H7 (cell line): Measurements from ENCODE around the gene C2orf42. TPM values are rescaled to one million over a fixed set of nuclear protein-coding genes. Genes with fewer than 3 reads are reported as not detected.
"Not testable (repeated sequence)": the region's sequence is repeated elsewhere in the genome, so short reads cannot be mapped to it uniquely, and the experiment has no call there.

ENCODE experiments used
- DNase-seq: peaks from one replicate; pipeline ENCODE4 v3.0.0; 2012
- H3K27me3 ChIP-seq: 2 replicates; pipeline ENCODE4 v1.6.0; 2011; ENCODE audit warnings: mild to moderate bottlenecking, low read length; ENCODE audit not compliant: control insufficient read depth, insufficient read depth
- H3K36me3 ChIP-seq: replicated peaks from 2 replicates; pipeline ENCODE4 v1.5.1; 2011; ENCODE audit warnings: low read length; ENCODE audit not compliant: control insufficient read depth, insufficient read depth
- H3K4me3 ChIP-seq: 2 replicates; pipeline ENCODE4 v1.5.1; 2011; ENCODE audit warnings: low read depth, mild to moderate bottlenecking, control low read depth, low read length, moderate library complexity; ENCODE audit not compliant: insufficient read depth
- total RNA-seq: library from RNA; depleted of rRNA; stranded (reverse); fragments of >200 nt; shearing (Covaris generic); gene quantifications from 2 replicates; pipeline ENCODE4 v1.2.3, GENCODE V29; 2014

The C2orf42 gene
- total RNA-seq, 1 experiment from 2014 or later = 9.3 TPM

DNA sequence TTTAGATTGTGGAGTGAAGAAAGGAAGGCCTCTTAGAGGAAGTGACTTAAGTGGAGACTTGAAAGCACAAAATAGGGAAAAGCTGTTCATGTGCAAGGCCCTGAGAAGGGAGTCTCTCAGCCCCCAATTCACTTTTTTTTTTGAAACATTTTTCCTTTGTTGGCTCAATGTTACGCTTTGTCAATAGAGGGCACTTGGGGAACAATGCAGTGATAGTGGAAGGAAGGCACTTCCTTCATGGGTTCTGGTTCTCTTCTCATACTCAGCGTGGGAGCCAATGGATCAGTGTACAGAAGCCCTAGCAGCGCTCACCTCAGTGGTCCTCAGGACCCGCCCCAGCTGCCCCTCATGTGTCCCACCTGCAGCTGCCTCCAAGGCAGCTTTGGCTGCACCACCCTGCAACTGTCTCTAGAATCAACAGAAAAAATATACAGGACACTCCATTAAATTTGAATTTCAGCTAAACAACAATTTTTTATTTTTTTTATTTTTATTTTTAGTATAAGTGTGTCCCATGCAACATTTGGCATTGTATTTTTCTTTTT lies 8.6 kb upstream of the C2orf42 start:
- Histone ChIP-seq H3K4me3 (no peak overlapping the region), H3K27me3 (no peaks in the 10 kb centered on the region), H3K36me3 (no peaks in the 10 kb centered on the region)
- DNase-seq = no peak

DNA sequence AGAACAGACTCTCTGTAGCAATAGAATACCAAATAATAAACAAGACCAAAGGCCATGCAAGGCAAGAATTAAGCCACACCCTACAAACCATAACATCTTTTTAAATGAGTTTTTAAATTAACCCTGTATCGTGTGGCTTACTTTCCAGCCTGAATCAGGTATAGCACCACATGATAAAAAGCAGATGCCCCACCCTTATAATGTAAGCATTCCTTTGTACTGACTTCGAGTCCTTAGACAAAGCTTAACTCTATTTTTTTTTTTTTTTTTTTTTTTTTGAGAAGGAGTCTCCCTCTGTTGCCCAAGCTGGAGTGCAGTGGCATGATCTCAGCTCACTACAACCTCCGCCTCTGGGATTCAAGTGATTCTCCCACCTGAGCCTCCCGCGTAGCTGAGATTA lies 1.7 kb upstream of the C2orf42 start:
- no peaks in the 10 kb centered on the region for H3K36me3 ChIP-seq
- no peak overlapping the region for H3K4me3 ChIP-seq
- no peaks in the 10 kb centered on the region for H3K27me3 ChIP-seq
- no peak for DNase-seq

- no peak for DNase-seq
- Histone ChIP-seq H3K4me3 (peak overlapping the region; percentile 19; the same call in 1 of the 2 replicates), H3K27me3 (no peaks in the 10 kb centered on the region), H3K36me3 (no peaks in the 10 kb centered on the region)
These were observed 471 bp upstream of the C2orf42 start for GRCh38 chr2:70191244-70191735.

- DNase-seq = no peak
- no peaks in the 10 kb centered on the region for H3K27me3 ChIP-seq
- H3K4me3 ChIP-seq = no peak overlapping the region
- H3K36me3 ChIP-seq = no peaks in the 10 kb centered on the region
These were observed 2.4 kb downstream of the C2orf42 start for GRCh38 chr2:70188460-70188859.

DNA sequence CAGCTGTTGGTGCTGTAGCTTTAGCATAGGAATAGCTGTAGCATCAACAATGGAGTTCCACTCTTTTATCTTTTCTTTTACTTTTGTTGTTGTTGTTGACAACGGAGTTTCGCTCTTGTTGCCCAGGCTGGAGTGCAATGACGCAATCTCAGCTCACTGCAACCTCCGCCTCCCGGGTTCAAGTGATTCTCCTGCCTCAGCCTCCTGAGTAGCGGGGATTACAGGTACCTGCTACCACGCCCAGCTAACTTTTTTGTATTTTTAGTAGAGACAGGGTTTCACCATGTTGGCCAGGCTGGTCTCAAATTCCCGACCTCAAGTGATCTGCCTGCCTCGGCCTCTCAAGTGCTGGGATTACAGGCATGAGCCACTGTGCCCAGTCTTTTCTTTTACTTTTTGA lies 3.6 kb downstream of the C2orf42 start:
- H3K4me3 ChIP-seq, DNase-seq: not testable (repeated sequence)

DNA sequence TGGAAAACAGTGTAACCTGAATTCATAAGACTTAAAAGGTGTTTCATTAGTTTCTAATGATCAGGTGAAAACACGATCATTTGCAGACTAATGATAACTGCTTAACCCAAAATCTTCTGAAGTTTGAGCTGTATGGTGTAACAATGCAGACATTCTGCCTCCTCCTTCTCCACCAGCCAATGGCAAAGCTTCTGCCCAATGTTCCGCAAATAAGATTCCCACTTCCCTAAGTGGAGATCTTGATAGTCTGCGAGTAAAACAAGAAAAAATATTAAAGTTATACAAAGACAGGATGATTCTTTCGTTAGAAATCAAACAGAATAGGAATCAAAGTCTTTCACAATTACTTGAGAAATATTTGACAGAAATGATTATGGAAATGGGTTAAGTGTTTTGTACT lies 8.1 kb downstream of the C2orf42 start:
- Histone ChIP-seq H3K4me3 (no peak overlapping the region), H3K36me3 (peaks cover 3% of the 10 kb centered on the region), H3K27me3 (no peaks in the 10 kb centered on the region)
- DNase-seq = no peak

More for the DNA sequence above, 3.6 kb downstream of the C2orf42 start:
- H3K36me3 ChIP-seq, H3K27me3 ChIP-seq: not testable (repeated sequence)

- H3K27me3 ChIP-seq = no peaks in the 10 kb centered on the region
- H3K36me3 ChIP-seq = peaks cover 3% of the 10 kb centered on the region
- DNase-seq = no peak
- no peak overlapping the region for H3K4me3 ChIP-seq
These were observed 9.4 kb downstream of the C2orf42 start for GRCh38 chr2:70181363-70181956.

DNA sequence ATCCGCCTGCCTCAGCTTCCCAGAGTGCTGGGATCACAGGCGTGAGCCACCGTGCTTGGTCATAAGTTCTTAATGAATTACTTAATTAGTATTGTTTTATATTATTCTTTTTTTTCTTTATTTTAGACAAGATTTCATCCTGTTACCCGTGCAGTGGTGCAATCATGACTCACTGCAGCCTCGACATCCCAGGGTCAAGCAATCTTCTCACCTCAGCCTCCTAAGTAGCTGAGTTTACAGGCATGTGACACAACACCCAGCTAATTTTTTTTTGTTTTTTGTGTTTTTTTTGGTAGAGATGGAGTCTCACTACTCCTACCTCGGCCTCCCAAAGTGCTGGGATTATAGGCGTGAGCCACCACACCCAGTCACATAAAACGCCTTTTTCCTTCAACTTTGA lies 17.3 kb downstream of the C2orf42 start:
- H3K27me3 ChIP-seq = no peaks in the 10 kb centered on the region
- DNase-seq = no peak
- peaks cover 4% of the 10 kb centered on the region for H3K36me3 ChIP-seq
- H3K4me3 ChIP-seq = no peak overlapping the region

- H3K4me3 ChIP-seq, H3K27me3 ChIP-seq, H3K36me3 ChIP-seq, DNase-seq: not testable (repeated sequence)
These were observed 21.1 kb downstream of the C2orf42 start for GRCh38 chr2:70169654-70170245.

DNA sequence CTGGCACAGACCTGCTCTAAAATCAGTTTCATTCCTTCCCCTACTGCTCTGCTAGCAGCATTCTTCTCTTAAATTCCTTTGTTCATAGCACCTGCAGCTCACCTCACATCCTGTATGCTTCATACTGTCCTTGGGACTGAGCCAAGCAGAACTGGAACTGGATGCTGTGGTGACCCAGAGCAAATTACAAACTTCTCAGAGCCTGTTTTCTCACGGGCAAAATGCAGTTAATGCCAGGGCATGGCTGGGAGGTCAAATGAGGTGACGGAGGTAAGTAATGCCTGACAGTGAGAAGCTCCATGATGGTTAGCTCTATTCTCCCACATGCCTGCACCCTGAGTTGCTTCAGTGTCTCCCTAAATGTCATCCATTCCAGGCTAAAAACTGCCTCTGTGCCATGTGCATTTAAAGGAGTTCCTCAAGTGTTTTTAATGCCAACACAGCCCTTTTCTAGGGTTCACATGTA lies 29.7 kb downstream of the C2orf42 start:
- Histone ChIP-seq H3K4me3 (no peak overlapping the region), H3K36me3 (no peaks in the 10 kb centered on the region; the same call in 1 of the 2 replicates), H3K27me3 (no peaks in the 10 kb centered on the region)
- DNase-seq = no peak

DNA sequence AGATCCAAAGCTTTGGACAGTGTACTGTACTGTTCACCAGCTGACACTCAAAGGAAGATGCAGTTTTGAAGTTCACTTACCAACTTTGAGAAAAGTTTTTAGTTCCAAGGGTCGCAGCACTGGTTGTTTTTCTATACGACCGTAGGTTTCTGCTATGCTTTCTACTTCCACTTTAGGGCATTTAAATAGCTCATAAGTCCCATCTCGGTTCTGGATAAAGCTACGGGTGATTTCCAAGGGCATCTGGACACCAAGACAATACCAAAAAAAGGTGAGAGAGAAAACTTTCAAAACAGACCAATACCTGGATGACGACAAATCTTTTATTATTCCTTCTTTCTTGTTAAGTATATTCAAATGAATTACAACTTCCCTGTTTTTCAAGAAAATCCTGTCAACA lies 30.3 kb downstream of the C2orf42 start:
- no peak for DNase-seq
- Histone ChIP-seq H3K36me3 (no peaks in the 10 kb centered on the region; the same call in 1 of the 2 replicates), H3K4me3 (no peak overlapping the region), H3K27me3 (no peaks in the 10 kb centered on the region)

- not testable (repeated sequence) for H3K36me3 ChIP-seq, DNase-seq, H3K4me3 ChIP-seq, H3K27me3 ChIP-seq
These were observed 41.6 kb downstream of the C2orf42 start for GRCh38 chr2:70149130-70149686.

DNA sequence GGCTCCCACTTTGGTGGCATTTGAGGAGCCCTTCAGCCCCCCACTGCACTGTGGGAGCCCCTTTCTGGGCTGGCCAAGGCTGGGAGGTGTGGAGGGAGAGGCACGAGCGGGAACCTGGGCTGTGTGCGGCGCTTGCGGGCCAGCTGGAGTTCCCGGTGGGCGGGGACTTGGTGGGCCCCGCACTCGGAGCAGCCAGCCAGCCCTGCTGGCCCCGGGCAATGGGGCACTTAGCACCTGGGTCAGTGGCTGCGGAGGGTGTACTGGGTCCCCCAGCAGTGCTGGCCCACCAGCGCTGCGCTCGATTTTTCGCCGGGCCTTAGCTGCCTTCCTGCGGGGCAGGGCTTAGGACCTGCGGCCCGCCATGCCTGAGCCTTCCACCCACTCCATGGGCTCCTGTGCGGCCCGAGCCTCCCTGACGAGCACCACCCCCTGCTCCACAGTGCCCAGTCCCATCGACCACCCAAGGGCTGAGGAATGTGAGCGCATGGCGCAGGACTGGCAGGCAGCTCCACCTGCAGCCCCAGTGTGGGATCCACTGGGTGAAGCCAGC lies 42.5 kb downstream of the C2orf42 start:
- DNase-seq, H3K4me3 ChIP-seq, H3K36me3 ChIP-seq, H3K27me3 ChIP-seq: not testable (repeated sequence)

DNA sequence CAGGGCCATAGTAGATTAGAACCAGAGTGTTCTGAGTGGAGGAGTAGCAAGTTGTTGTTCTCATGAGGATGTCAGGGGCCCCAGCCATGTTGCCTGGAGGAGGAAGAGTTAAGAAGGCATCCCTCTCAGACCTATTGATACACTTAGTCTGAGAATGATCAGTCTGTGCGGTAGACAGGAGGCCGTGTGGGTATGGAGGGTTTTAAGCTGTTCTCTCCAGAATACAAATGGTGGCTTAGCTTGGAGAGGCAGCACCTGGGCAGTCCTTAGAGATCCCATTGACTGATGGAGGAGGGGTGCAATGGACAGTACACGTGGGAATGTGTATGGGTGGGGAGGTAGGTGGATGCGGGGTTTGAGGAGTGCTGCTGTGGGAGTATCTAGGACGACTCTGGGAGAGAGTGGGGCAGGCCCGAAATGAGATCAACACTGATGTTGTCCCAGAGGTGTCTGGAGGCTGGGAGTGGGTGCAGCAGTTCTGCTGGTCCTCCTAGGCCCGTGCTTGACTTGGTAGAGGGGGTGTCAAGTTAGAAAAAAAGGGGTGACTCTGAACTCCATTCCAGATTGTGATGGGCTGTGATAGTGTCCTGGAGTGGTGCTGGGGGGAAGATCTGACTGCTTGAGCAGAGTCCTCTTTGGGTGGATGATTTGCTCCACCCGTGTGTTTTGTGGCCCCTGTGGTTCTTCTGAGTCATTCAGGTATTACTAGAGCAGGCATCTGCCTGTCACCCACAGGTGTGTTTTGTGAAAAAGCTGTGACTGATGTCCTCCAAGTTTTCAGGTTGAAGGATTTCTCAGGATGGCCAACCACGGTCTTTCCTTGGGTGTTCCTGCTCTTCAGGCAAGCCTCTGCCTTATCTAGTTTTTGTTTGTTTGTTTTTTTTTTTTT lies 44.7 kb downstream of the C2orf42 start:
- no peaks in the 10 kb centered on the region for H3K36me3 ChIP-seq
- H3K4me3 ChIP-seq = no peak overlapping the region
- H3K27me3 ChIP-seq = no peaks in the 10 kb centered on the region
- DNase-seq = no peak
